ENCODE data around the gene EML2. TPM values are rescaled to one million over a fixed set of nuclear protein-coding genes. Genes with fewer than 3 reads are reported as not detected.

The EML2 gene
- total RNA-seq, 1 experiment from 2014 or later: 32.7 TPM

GRCh38 chr19:45564131-45564780 lies 74.9 kb downstream of the EML2 start:
- no TSS peak for BruUV-seq (replicated peaks)
- Histone ChIP-seq H3K27ac (ENCODE audit: low read length) (no peak overlapping the region), H3K36me3 (ENCODE audit: control insufficient read depth, insufficient read depth, low read length) (no peaks in the 10 kb centered on the region), H3K4me1 (ENCODE audit: control insufficient read depth, insufficient read depth, low read length) (peaks cover 6% of the 10 kb centered on the region; the same call in 1 of the 2 replicates), H3K9me3 (ENCODE audit: control insufficient read depth, insufficient read depth, low read depth, low read length) (no peaks in the 10 kb centered on the region), H3K27me3 (ENCODE audit: control insufficient read depth, insufficient read depth, low read length) (no peaks in the 10 kb centered on the region), H3K4me3 (ENCODE audit: low read depth in 2 of 2, low read length in 2 of 2) (no peak overlapping the region)
- in situ Hi-C loops (cut with HindIII; ENCODE audit: low pct_unique_long_range_greater_than_20kb, low sequenced_read_pairs) (no loop called here), intact Hi-C loops (cut with micrococcal nuclease; ENCODE audit: unreplicated experiment) (no loop called here)
- no peak for DNase-seq (ENCODE audit: low read depth, low spot score)
- POLR2A ChIA-PET: no interaction called here
- no peak for TF ChIP-seq POLR2AphosphoS5 (IDR thresholded peaks at IDR 0.05; ENCODE audit: low read depth, low read length)
- no peak for TF ChIP-seq TCF7L2 (IDR thresholded peaks at IDR 0.05; ENCODE audit: low read depth, low read length)
- no peak for TF ChIP-seq SIN3A (IDR thresholded peaks at IDR 0.05; ENCODE audit: borderline replicate concordance, insufficient read depth, low read depth, low read length)
- no peak for TF ChIP-seq REST (IDR thresholded peaks at IDR 0.05; ENCODE audit: insufficient read depth in 1 of 2, low read depth in 2 of 2, low read length in 1 of 2)
- TF ChIP-seq, protein P1, sequence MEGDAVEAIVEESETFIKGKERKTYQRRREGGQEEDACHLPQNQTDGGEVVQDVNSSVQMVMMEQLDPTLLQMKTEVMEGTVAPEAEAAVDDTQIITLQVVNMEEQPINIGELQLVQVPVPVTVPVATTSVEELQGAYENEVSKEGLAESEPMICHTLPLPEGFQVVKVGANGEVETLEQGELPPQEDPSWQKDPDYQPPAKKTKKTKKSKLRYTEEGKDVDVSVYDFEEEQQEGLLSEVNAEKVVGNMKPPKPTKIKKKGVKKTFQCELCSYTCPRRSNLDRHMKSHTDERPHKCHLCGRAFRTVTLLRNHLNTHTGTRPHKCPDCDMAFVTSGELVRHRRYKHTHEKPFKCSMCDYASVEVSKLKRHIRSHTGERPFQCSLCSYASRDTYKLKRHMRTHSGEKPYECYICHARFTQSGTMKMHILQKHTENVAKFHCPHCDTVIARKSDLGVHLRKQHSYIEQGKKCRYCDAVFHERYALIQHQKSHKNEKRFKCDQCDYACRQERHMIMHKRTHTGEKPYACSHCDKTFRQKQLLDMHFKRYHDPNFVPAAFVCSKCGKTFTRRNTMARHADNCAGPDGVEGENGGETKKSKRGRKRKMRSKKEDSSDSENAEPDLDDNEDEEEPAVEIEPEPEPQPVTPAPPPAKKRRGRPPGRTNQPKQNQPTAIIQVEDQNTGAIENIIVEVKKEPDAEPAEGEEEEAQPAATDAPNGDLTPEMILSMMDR (IDR thresholded peaks at IDR 0.05): no peak
- ATAC-seq: no peak
- CTCF ChIA-PET: no interaction called here

GRCh38 chr19:45560686-45561085 lies 78.5 kb downstream of the EML2 start:
- ChIA-PET POLR2A (no interaction called here), CTCF (no interaction called here)
- TF ChIP-seq SIN3A (IDR thresholded peaks at IDR 0.05; ENCODE audit: borderline replicate concordance, insufficient read depth, low read depth, low read length) (no peak), POLR2AphosphoS5 (IDR thresholded peaks at IDR 0.05; ENCODE audit: low read depth, low read length) (no peak), REST (IDR thresholded peaks at IDR 0.05; ENCODE audit: insufficient read depth in 1 of 2, low read depth in 2 of 2, low read length in 1 of 2) (no peak), TCF7L2 (IDR thresholded peaks at IDR 0.05; ENCODE audit: low read depth, low read length) (no peak)
- TF ChIP-seq, protein P1 (IDR thresholded peaks at IDR 0.05): no peak
- no peak for DNase-seq (ENCODE audit: low read depth, low spot score)
- BruUV-seq (replicated peaks): no TSS peak
- intact Hi-C loops (cut with micrococcal nuclease; ENCODE audit: unreplicated experiment) (no loop called here), in situ Hi-C loops (cut with HindIII; ENCODE audit: low pct_unique_long_range_greater_than_20kb, low sequenced_read_pairs) (no loop called here)
- Histone ChIP-seq H3K27ac (ENCODE audit: low read length) (no peak overlapping the region), H3K27me3 (ENCODE audit: control insufficient read depth, insufficient read depth, low read length) (no peaks in the 10 kb centered on the region), H3K36me3 (ENCODE audit: control insufficient read depth, insufficient read depth, low read length) (no peaks in the 10 kb centered on the region), H3K4me3 (ENCODE audit: low read depth in 2 of 2, low read length in 2 of 2) (no peak overlapping the region), H3K9me3 (ENCODE audit: control insufficient read depth, insufficient read depth, low read depth, low read length) (no peaks in the 10 kb centered on the region), H3K4me1 (ENCODE audit: control insufficient read depth, insufficient read depth, low read length) (no peaks in the 10 kb centered on the region)
- ATAC-seq: no peak

All from Panc1 (cell line).